Measurements from ENCODE around the gene ZNF275. TPM values are rescaled to one million over a fixed set of nuclear protein-coding genes. Genes with fewer than 3 reads are reported as not detected.

Gene ZNF275
- total RNA-seq, 1 experiment from 2014 or later: 9.8 TPM

- CTCF ChIA-PET: interaction anchor here (1.1 kb wide), 1 partner anchor 76 kb away, joined by 3 read pairs; no protein-coding TSS in a partner anchor
- H3K4me3 Mint-ChIP-seq: no peak overlapping the region
- ATAC-seq: no peak
These were observed 50.4 kb downstream of the ZNF275 start for GRCh38 chrX:153384390-153384789.

More at GRCh38 chrX:153384390-153384789, 50.4 kb downstream of the ZNF275 start:
- TF ChIP-seq FOXJ3 (CRISPR knock-in tag; IDR thresholded peaks at IDR 0.05; ENCODE audit: borderline replicate concordance) (no peak), ZNF219 (CRISPR knock-in tag; IDR thresholded peaks at IDR 0.05; ENCODE audit: borderline replicate concordance) (no peak), ESRRA (CRISPR knock-in tag; IDR thresholded peaks at IDR 0.05; ENCODE audit: borderline replicate concordance) (no peak), CREM (CRISPR knock-in tag; IDR thresholded peaks at IDR 0.05) (no peak), TEAD4 (CRISPR knock-in tag; IDR thresholded peaks at IDR 0.05) (no peak), NFYB (CRISPR knock-in tag; conservative IDR thresholded peaks at IDR 0.05; ENCODE audit: low read depth) (no peak), ATF1 (CRISPR knock-in tag; IDR thresholded peaks at IDR 0.05) (no peak), GRHL2 (CRISPR knock-in tag; IDR thresholded peaks at IDR 0.05; ENCODE audit: insufficient replicate concordance, severe bottlenecking) (no peak), E2F5 (CRISPR knock-in tag; IDR thresholded peaks at IDR 0.05) (no peak), SMAD4 (CRISPR knock-in tag; IDR thresholded peaks at IDR 0.05) (no peak), ZBTB21 (CRISPR knock-in tag; IDR thresholded peaks at IDR 0.05; ENCODE audit: borderline replicate concordance) (no peak), EMX1 (CRISPR knock-in tag; IDR thresholded peaks at IDR 0.05) (no peak), FOXP4 (CRISPR knock-in tag; IDR thresholded peaks at IDR 0.05) (no peak)
- TF ChIP-seq, protein P1, sequence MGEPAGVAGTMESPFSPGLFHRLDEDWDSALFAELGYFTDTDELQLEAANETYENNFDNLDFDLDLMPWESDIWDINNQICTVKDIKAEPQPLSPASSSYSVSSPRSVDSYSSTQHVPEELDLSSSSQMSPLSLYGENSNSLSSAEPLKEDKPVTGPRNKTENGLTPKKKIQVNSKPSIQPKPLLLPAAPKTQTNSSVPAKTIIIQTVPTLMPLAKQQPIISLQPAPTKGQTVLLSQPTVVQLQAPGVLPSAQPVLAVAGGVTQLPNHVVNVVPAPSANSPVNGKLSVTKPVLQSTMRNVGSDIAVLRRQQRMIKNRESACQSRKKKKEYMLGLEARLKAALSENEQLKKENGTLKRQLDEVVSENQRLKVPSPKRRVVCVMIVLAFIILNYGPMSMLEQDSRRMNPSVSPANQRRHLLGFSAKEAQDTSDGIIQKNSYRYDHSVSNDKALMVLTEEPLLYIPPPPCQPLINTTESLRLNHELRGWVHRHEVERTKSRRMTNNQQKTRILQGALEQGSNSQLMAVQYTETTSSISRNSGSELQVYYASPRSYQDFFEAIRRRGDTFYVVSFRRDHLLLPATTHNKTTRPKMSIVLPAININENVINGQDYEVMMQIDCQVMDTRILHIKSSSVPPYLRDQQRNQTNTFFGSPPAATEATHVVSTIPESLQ (CRISPR knock-in tag; IDR thresholded peaks at IDR 0.05): no peak
- TF ChIP-seq, protein P2, sequence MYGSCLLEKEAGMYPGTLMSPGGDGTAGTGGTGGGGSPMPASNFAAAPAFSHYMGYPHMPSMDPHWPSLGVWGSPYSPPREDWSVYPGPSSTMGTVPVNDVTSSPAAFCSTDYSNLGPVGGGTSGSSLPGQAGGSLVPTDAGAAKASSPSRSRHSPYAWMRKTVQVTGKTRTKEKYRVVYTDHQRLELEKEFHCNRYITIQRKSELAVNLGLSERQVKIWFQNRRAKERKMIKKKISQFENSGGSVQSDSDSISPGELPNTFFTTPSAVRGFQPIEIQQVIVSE (CRISPR knock-in tag; IDR thresholded peaks at IDR 0.05; ENCODE audit: borderline replicate concordance): no peak
- TF ChIP-seq, protein P3, sequence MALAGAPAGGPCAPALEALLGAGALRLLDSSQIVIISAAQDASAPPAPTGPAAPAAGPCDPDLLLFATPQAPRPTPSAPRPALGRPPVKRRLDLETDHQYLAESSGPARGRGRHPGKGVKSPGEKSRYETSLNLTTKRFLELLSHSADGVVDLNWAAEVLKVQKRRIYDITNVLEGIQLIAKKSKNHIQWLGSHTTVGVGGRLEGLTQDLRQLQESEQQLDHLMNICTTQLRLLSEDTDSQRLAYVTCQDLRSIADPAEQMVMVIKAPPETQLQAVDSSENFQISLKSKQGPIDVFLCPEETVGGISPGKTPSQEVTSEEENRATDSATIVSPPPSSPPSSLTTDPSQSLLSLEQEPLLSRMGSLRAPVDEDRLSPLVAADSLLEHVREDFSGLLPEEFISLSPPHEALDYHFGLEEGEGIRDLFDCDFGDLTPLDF (CRISPR knock-in tag; IDR thresholded peaks at IDR 0.05): no peak
- TF ChIP-seq, protein P4, sequence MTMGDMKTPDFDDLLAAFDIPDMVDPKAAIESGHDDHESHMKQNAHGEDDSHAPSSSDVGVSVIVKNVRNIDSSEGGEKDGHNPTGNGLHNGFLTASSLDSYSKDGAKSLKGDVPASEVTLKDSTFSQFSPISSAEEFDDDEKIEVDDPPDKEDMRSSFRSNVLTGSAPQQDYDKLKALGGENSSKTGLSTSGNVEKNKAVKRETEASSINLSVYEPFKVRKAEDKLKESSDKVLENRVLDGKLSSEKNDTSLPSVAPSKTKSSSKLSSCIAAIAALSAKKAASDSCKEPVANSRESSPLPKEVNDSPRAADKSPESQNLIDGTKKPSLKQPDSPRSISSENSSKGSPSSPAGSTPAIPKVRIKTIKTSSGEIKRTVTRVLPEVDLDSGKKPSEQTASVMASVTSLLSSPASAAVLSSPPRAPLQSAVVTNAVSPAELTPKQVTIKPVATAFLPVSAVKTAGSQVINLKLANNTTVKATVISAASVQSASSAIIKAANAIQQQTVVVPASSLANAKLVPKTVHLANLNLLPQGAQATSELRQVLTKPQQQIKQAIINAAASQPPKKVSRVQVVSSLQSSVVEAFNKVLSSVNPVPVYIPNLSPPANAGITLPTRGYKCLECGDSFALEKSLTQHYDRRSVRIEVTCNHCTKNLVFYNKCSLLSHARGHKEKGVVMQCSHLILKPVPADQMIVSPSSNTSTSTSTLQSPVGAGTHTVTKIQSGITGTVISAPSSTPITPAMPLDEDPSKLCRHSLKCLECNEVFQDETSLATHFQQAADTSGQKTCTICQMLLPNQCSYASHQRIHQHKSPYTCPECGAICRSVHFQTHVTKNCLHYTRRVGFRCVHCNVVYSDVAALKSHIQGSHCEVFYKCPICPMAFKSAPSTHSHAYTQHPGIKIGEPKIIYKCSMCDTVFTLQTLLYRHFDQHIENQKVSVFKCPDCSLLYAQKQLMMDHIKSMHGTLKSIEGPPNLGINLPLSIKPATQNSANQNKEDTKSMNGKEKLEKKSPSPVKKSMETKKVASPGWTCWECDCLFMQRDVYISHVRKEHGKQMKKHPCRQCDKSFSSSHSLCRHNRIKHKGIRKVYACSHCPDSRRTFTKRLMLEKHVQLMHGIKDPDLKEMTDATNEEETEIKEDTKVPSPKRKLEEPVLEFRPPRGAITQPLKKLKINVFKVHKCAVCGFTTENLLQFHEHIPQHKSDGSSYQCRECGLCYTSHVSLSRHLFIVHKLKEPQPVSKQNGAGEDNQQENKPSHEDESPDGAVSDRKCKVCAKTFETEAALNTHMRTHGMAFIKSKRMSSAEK (CRISPR knock-in tag; IDR thresholded peaks at IDR 0.05; ENCODE audit: borderline replicate concordance): no peak
- TF ChIP-seq, protein P5, sequence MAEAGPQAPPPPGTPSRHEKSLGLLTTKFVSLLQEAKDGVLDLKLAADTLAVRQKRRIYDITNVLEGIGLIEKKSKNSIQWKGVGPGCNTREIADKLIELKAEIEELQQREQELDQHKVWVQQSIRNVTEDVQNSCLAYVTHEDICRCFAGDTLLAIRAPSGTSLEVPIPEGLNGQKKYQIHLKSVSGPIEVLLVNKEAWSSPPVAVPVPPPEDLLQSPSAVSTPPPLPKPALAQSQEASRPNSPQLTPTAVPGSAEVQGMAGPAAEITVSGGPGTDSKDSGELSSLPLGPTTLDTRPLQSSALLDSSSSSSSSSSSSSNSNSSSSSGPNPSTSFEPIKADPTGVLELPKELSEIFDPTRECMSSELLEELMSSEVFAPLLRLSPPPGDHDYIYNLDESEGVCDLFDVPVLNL (CRISPR knock-in tag; IDR thresholded peaks at IDR 0.05; ENCODE audit: borderline replicate concordance, low read depth): no peak
- no peaks in the 10 kb centered on the region for H3K9me3 Mint-ChIP-seq
- H3K4me1 Mint-ChIP-seq: no peaks in the 10 kb centered on the region
- POLR2A ChIA-PET: no interaction called here
- no peaks in the 10 kb centered on the region for H3K27me3 Mint-ChIP-seq (ENCODE audit: low read depth)
- H3K27ac Mint-ChIP-seq: no peak overlapping the region
- no peaks in the 10 kb centered on the region for H3K36me3 Mint-ChIP-seq
- no peak for DNase-seq (ENCODE audit: low spot score)

Data from WTC11 (cell line).